Hepatic stellate cell (primary cell): ENCODE results near the gene PFKP.

ENCODE experiments used
- DNase-seq: peaks from one replicate; pipeline ENCODE4 v3.0.0; 2011; ENCODE audit warnings: low spot score

PFKP gene

GRCh38 chr10:3136336-3136735, 69.0 kb downstream of the PFKP start:
- DNase-seq: no peak

GRCh38 chr10:3136763-3137611, 69.6 kb downstream of the PFKP start:
- DNase-seq: no peak

GRCh38 chr10:3137958-3138726, 70.8 kb downstream of the PFKP start:
- no peak for DNase-seq

GRCh38 chr10:3139216-3139910, 72.0 kb downstream of the PFKP start:
- DNase-seq: no peak

GRCh38 chr10:3140280-3140679, 72.9 kb downstream of the PFKP start:
- no peak for DNase-seq

- peak; percentile 45 for DNase-seq
These were observed 74.1 kb downstream of the PFKP start for GRCh38 chr10:3141351-3142005.

- DNase-seq: no peak
These were observed 75.0 kb downstream of the PFKP start for GRCh38 chr10:3142146-3142875.

- no peak for DNase-seq
These were observed 76.0 kb downstream of the PFKP start for GRCh38 chr10:3143366-3143765.

GRCh38 chr10:3143791-3144434, 76.6 kb downstream of the PFKP start:
- DNase-seq: no peak

GRCh38 chr10:3145366-3145765, 78.0 kb downstream of the PFKP start:
- no peak for DNase-seq

GRCh38 chr10:3146289-3146688, 78.9 kb downstream of the PFKP start:
- DNase-seq: no peak

GRCh38 chr10:3147117-3147820, 79.9 kb downstream of the PFKP start:
- DNase-seq: no peak

- DNase-seq: no peak
These were observed 80.7 kb downstream of the PFKP start for GRCh38 chr10:3148041-3148440.

- no peak for DNase-seq
These were observed 81.6 kb downstream of the PFKP start for GRCh38 chr10:3148994-3149393.

GRCh38 chr10:3149918-3150317, 82.6 kb downstream of the PFKP start:
- DNase-seq: no peak

GRCh38 chr10:3150366-3150765, 83.0 kb downstream of the PFKP start:
- no peak for DNase-seq

- no peak for DNase-seq
These were observed 83.6 kb downstream of the PFKP start for GRCh38 chr10:3150961-3151360.

GRCh38 chr10:3151889-3152565, 84.7 kb downstream of the PFKP start:
- DNase-seq: no peak

GRCh38 chr10:3152566-3152935, 85.2 kb downstream of the PFKP start:
- no peak for DNase-seq

GRCh38 chr10:3154666-3155065, 87.3 kb downstream of the PFKP start:
- no peak for DNase-seq
